Adrenal gland (tissue), 12 donors: ENCODE data around the gene XCL1. TPM values are rescaled to one million over a fixed set of nuclear protein-coding genes. Genes with fewer than 3 reads are reported as not detected.

Source experiments
- DNase-seq, 7 donors: peaks; one replicate each; pipeline ENCODE4 v3.0.0-alpha.2; 2019 to 2020
- H3K27ac ChIP-seq, 5 donors: fragments of 200-600 bp; sonication (generic) in 4 of 5; 1 replicate in 3 of 5; 2 replicates in 2 of 5; pipeline versions ENCODE4 v1.5.1 to v1.8.0; 2016 to 2020; ENCODE audit warnings: mild to moderate bottlenecking in 1 of 5
- H3K27me3 ChIP-seq: fragments of 200-600 bp; 2 replicates; pipeline ENCODE4 v1.8.0; 2021
- H3K36me3 ChIP-seq, 2 donors: fragments of 200-600 bp; replicated peaks in 1 of 2; 1 replicate in 1 of 2; 2 replicates in 1 of 2; pipeline versions ENCODE4 v1.5.1 to v1.8.0; 2018 to 2022
- H3K4me1 ChIP-seq, 2 donors: fragments of 200-600 bp; replicated peaks in 1 of 2; 1 replicate in 1 of 2; 2 replicates in 1 of 2; pipeline versions ENCODE4 v1.5.1 to v1.8.0; 2018 to 2021
- H3K4me3 ChIP-seq, 4 donors: fragments of 200-600 bp; sonication (generic) in 3 of 4; one replicate each; pipeline ENCODE4 v1.5.1; 2016 to 2018
- H3K9me3 ChIP-seq, 3 donors: fragments of 200-600 bp; sonication (generic) in 1 of 3; replicated peaks in 1 of 3; 1 replicate in 2 of 3; 2 replicates in 1 of 3; pipeline versions ENCODE4 v1.5.1 to v1.8.0; 2016 to 2021
- POLR2A ChIP-seq, 2 donors: fragments of 450-650 bp; IDR thresholded peaks; one replicate each; pipeline ENCODE4 v1.6.1; 2017; ENCODE audit warnings: antibody characterized with exemption in 2 of 2, mild to moderate bottlenecking in 2 of 2, moderate library complexity in 1 of 2
- WGBS, 4 donors: extraction: QIAGEN DNeasy Blood & Tissue Kit in 2 of 4; methylation state at CpG; one replicate each; pipeline versions ENCODE4 v1.1.5 to v1.1.7; 2013 to 2017; 5-methylcytosine and 5-hydroxymethylcytosine counted together
- intact Hi-C, 2 donors: fragments of 100-400 bp; cut with DNase I; formaldehyde crosslinking; loops; one replicate each; pipeline versions ENCODE4 v1.14.1 to v1.15.0; 2022 to 2023
- polyA plus RNA-seq, 3 donors: library from polyadenylated mRNA; stranded (reverse); fragments of 200-250 nt in 2 of 3; fragments of 350-450 nt in 1 of 3; fragmentation: Illumina TruSeq in 1 of 3; extraction: RNeasy Lipid Tissue Mini Kit (QIAGEN cat#74804) in 1 of 3; gene quantifications; one replicate each; pipeline ENCODE4 v1.2.3, GENCODE V29; 2013 to 2014
- total RNA-seq, 9 donors: library from RNA; depleted of rRNA in 4 of 9; stranded (reverse); fragments of >200 nt in 4 of 9; fragments of 120-200 nt in 1 of 9; fragmentation: NEBNext Ultra II Directional in 1 of 9; extraction: Animal tissue kit (Norgen Biotek cat#: 25700) in 1 of 9; gene quantifications; one replicate each; pipeline versions ENCODE4 v1.1.0 to v1.2.4, GENCODE V29; 2013 to 2023
- TF ChIP-seq, protein P1 (sequence below), 6 experiments: fragments of 450-650 bp in 4 of 6; fragments of 200-600 bp in 2 of 6; sonication (generic) in 1 of 6; IDR thresholded peaks; 1 replicate in 5 of 6; 2 replicates in 1 of 6; pipeline versions ENCODE4 v1.5.1 to v1.8.0; 2016 to 2021; ENCODE audit warnings: antibody characterized with exemption in 6 of 6, mild to moderate bottlenecking in 2 of 6, moderate library complexity in 1 of 6
- donor health status: healthy with polysubstance abuse.
- donor health status: Bipolar disorder and iron deficiency.
- donor health status: DM: yes; HTN: yes; CAD: no.
- donor health status: DM: no; HTN: no; CAD: no.
- donor health status: DM: no; HTN: no; CAD: no.
- donor health status: DM: yes; HTN: yes; CAD: no.

XCL1 gene
- total and polyA plus RNA-seq, 12 donors, result 0.11 to 0.43 (median 0.24) TPM; not detected in 7

DNA sequence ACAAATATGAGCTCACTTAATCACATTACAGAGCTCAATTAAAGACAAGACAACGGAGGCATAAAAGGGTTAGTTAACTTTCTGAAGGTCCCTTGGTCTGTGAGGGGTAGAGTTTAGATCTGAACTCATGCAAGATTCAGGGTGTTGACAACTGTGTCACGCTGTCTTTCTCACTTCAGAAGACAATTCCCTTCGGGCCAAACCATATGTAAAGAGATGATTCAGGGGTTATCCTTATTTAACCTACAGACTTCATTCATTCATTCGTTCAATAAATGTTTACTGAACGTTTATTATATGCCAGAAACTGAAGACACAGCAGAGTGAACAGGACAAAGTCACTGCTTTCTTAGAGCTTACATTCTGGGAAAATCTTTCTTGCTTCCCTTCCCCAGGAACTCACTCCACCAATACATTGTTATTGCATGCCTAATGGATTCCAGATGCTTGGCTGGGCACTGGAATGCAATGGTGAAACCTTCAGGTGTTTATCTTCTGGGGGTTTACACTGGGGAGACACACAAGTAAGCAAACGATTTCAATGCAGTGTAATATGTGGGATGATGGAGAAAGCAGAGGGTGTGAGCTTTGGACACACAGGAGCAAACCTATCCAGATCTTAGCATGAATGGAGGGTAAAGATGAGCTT lies 6.4 kb downstream of the XCL1 start:
- no peaks in the 10 kb centered on the region for H3K36me3 ChIP-seq
- intact Hi-C loops, result no loop called here
- H3K27me3 ChIP-seq, result no peaks in the 10 kb centered on the region
- no peak overlapping the region for H3K27ac ChIP-seq
- H3K4me1 ChIP-seq, result no peaks in the 10 kb centered on the region
- no peak overlapping the region for H3K4me3 ChIP-seq
- TF ChIP-seq, protein P1, sequence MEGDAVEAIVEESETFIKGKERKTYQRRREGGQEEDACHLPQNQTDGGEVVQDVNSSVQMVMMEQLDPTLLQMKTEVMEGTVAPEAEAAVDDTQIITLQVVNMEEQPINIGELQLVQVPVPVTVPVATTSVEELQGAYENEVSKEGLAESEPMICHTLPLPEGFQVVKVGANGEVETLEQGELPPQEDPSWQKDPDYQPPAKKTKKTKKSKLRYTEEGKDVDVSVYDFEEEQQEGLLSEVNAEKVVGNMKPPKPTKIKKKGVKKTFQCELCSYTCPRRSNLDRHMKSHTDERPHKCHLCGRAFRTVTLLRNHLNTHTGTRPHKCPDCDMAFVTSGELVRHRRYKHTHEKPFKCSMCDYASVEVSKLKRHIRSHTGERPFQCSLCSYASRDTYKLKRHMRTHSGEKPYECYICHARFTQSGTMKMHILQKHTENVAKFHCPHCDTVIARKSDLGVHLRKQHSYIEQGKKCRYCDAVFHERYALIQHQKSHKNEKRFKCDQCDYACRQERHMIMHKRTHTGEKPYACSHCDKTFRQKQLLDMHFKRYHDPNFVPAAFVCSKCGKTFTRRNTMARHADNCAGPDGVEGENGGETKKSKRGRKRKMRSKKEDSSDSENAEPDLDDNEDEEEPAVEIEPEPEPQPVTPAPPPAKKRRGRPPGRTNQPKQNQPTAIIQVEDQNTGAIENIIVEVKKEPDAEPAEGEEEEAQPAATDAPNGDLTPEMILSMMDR (IDR thresholded peaks at IDR 0.05), result no peak
- TF ChIP-seq POLR2A (IDR thresholded peaks at IDR 0.05), result no peak
- DNase-seq, result no peak
- H3K9me3 ChIP-seq, result no peaks in the 10 kb centered on the region
- WGBS, 4 donors, result 45 to 63% (median 52%) methylated on average over 6 of the region's 6 CpGs

DNA sequence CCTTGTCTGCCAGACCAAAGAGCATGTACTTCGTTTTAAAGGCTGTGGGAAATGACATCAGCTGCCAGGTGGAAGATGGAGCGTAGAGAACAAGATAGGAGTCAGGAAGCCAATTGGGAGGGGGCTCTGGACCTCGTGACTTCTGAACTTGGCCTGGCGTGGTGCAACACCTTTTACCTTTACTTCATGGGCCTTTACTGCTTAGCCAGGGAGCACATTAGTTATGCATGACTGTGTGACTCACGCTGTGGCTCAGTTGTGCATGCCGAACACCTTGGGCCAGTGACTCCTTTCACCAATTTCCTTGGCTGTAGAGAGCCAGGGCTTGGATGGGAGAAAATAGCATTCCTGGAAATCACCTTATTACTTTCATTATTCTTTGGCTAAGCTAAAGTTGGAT lies 7.2 kb downstream of the XCL1 start:
- no peak overlapping the region for H3K4me3 ChIP-seq
- no peak for TF ChIP-seq POLR2A (IDR thresholded peaks at IDR 0.05)
- TF ChIP-seq, protein P1 (IDR thresholded peaks at IDR 0.05), result no peak
- H3K9me3 ChIP-seq, result no peaks in the 10 kb centered on the region
- WGBS, 4 donors, result 80 to 95% (median 86%) methylated on average over 6 of the region's 6 CpGs
- H3K36me3 ChIP-seq, result no peaks in the 10 kb centered on the region
- H3K4me1 ChIP-seq, result no peaks in the 10 kb centered on the region
- no peak for DNase-seq
- no peak overlapping the region for H3K27ac ChIP-seq
- intact Hi-C loops, result no loop called here
- H3K27me3 ChIP-seq, result no peaks in the 10 kb centered on the region

- Histone ChIP-seq H3K4me3 (no peak overlapping the region), H3K27ac (no peak overlapping the region), H3K27me3 (no peaks in the 10 kb centered on the region), H3K9me3 (no peaks in the 10 kb centered on the region), H3K4me1 (no peaks in the 10 kb centered on the region), H3K36me3 (no peaks in the 10 kb centered on the region)
- no peak for DNase-seq
- WGBS, 4 donors, result 51 to 63% (median 59%) methylated on average over 3 of the region's 3 CpGs
- TF ChIP-seq, protein P1 (IDR thresholded peaks at IDR 0.05), result no peak
- no peak for TF ChIP-seq POLR2A (IDR thresholded peaks at IDR 0.05)
- intact Hi-C loops, result no loop called here
These were observed 8.8 kb downstream of the XCL1 start for GRCh38 chr1:168585191-168585590.

DNA sequence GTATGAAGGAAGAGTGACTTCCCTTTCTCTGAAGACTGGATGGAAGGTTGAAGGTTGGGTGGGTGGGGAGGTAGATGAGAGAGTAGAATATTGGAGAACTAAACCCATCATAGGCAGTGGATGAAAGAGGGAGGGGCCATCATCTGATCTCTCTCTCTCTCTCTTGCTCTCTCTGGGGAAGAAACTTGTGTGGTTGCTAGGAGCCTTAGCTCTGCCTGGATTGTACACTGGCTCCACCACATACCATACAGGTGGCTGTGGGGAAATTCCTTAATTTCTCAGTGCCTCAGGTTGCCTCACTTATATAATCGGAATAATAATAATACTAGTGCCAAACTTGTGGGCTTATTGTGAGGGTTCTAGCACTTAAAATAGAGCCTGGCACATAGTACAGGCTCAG lies 9.5 kb downstream of the XCL1 start:
- no peaks in the 10 kb centered on the region for H3K36me3 ChIP-seq
- 48 to 95% (median 88%) methylated on average over 1 of the region's 1 CpG for WGBS, 4 donors
- no peak for DNase-seq
- no peaks in the 10 kb centered on the region for H3K9me3 ChIP-seq
- no peaks in the 10 kb centered on the region for H3K27me3 ChIP-seq
- TF ChIP-seq, protein P1 (IDR thresholded peaks at IDR 0.05), result no peak
- TF ChIP-seq POLR2A (IDR thresholded peaks at IDR 0.05), result no peak
- intact Hi-C loops, result no loop called here
- H3K27ac ChIP-seq, result no peak overlapping the region
- no peak overlapping the region for H3K4me3 ChIP-seq
- H3K4me1 ChIP-seq, result no peaks in the 10 kb centered on the region
